A673 (cell line): Measurements from ENCODE around the gene DNAJC21. TPM values are rescaled to one million over a fixed set of nuclear protein-coding genes. Genes with fewer than 3 reads are reported as not detected.

Source experiments
- BruUV-seq: library from RNA; stranded (reverse); fragments of 400-500 nt; replicated peaks from 2 replicates; lab custom pipeline; 2021; lab: Mats Ljungman, UMichigan
- CTCF ChIA-PET: fragments of 300-600 bp; sonication (Branson Sonifier 250); formaldehyde crosslinking; loops from one replicate; lab custom pipeline; 2022; ENCODE audit warnings: antibody characterized with exemption; lab: Charles Lee
- POLR2A ChIA-PET: fragments of 300-600 bp; sonication (Branson Sonifier 250); formaldehyde crosslinking; loops from one replicate; lab custom pipeline; 2022; ENCODE audit warnings: antibody characterized with exemption; ENCODE audit not compliant: low non-redundant PET; lab: Charles Lee
- DNase-seq: peaks from one replicate; pipeline ENCODE4 v3.0.0-alpha.2; 2015; ENCODE audit warnings: low spot score
- H3K27ac ChIP-seq: fragments of 200-600 bp; sonication (generic); 2 replicates; pipeline ENCODE4 v1.5.1; 2016; ENCODE audit warnings: mixed run types, low read depth, mild to moderate bottlenecking, mixed read lengths, antibody characterized with exemption, low read length; ENCODE audit not compliant: poor library complexity, severe bottlenecking
- H3K27me3 ChIP-seq: fragments of 200-600 bp; sonication (generic); replicated peaks from 2 replicates; pipeline ENCODE4 v1.6.1; 2017; ENCODE audit warnings: mixed run types, low read depth, mild to moderate bottlenecking, mixed read lengths, antibody characterized with exemption, low read length; ENCODE audit not compliant: insufficient read depth, poor library complexity
- H3K36me3 ChIP-seq: fragments of 200-600 bp; sonication (generic); 2 replicates; pipeline ENCODE4 v1.6.1; 2016; ENCODE audit warnings: mixed run types, mild to moderate bottlenecking, mixed read lengths, antibody characterized with exemption, low read length; ENCODE audit not compliant: insufficient read depth, poor library complexity, severe bottlenecking
- H3K4me1 ChIP-seq: fragments of 200-600 bp; sonication (generic); 2 replicates; pipeline ENCODE4 v1.6.1; 2017; ENCODE audit warnings: mixed run types, mild to moderate bottlenecking, mixed read lengths, antibody characterized with exemption, low read length; ENCODE audit not compliant: insufficient read depth, poor library complexity, severe bottlenecking
- H3K4me3 ChIP-seq: fragments of 200-600 bp; sonication (generic); 2 replicates; pipeline ENCODE4 v1.5.1; 2016; ENCODE audit warnings: low read depth, mixed run types, mild to moderate bottlenecking, mixed read lengths, low read length; ENCODE audit not compliant: poor library complexity, severe bottlenecking
- H3K9me3 ChIP-seq: fragments of 200-600 bp; sonication (generic); 2 replicates; pipeline ENCODE4 v1.6.1; 2016; ENCODE audit warnings: mixed run types, low read depth, mild to moderate bottlenecking, mixed read lengths, antibody characterized with exemption, low read length; ENCODE audit not compliant: poor library complexity, severe bottlenecking
- EZH2 ChIP-seq: fragments of 200-600 bp; sonication (generic); IDR thresholded peaks from 2 replicates; pipeline ENCODE4 v1.6.1; 2017; ENCODE audit warnings: borderline replicate concordance, low read depth, mild to moderate bottlenecking, mixed read lengths, antibody characterized with exemption, low read length; ENCODE audit not compliant: poor library complexity, severe bottlenecking
- intact Hi-C: fragments of 100-400 bp; cut with micrococcal nuclease; formaldehyde crosslinking; loops from one replicate; pipeline ENCODE4 v1.10.0; 2022; ENCODE audit not compliant: unreplicated experiment
- total RNA-seq: library from RNA; stranded (reverse); gene quantifications from 2 replicates; pipeline ENCODE4 v1.2.3, GENCODE V29; 2021
- TF ChIP-seq, protein P1 (sequence below): fragments of 300-800, 200-600 bp; sonication (generic); conservative IDR thresholded peaks from 2 replicates; pipeline ENCODE4 v1.5.1; 2017; ENCODE audit warnings: low read depth, mild to moderate bottlenecking, antibody characterized with exemption, low read length, moderate library complexity, mixed read lengths

The DNAJC21 gene
- total RNA-seq, 1 experiment from 2014 or later, result 48.7 TPM

DNA sequence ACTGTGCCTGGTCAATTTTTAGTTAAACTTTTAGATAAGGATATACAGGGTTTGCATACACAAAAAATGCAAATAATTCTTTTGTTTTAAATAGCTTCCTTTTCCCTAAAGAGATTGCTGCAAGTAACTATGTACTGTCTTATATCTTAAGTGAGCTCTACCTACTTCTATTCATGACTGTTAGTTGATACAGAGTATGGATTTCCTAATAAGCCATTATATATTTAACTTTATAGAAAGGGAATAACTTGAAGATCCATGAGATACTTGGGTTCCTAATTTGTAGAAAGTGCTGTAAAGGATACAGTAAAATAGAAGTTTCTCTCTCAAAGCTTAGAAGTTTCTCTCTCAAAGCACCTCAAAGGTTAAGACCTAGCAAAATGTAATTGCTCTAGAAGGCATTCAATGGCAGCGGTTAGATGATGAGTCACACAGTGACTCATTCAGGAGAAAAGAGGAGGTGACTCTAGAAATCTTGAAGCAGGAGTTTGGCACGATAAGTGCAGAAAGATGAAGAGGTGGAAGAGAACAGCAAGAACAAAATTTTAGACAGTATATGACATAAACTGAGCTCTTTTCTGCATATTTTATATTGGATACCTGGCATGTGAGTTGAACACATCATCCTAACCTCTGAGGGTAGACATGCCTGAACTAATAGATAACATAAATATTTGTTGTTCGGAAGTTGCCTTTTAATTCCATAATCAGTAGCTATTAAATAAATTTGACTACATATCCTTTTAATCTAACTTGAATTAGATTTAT is 5.5 kb upstream of the DNAJC21 start:
- no peak overlapping the region for H3K27ac ChIP-seq
- TF ChIP-seq, protein P1, sequence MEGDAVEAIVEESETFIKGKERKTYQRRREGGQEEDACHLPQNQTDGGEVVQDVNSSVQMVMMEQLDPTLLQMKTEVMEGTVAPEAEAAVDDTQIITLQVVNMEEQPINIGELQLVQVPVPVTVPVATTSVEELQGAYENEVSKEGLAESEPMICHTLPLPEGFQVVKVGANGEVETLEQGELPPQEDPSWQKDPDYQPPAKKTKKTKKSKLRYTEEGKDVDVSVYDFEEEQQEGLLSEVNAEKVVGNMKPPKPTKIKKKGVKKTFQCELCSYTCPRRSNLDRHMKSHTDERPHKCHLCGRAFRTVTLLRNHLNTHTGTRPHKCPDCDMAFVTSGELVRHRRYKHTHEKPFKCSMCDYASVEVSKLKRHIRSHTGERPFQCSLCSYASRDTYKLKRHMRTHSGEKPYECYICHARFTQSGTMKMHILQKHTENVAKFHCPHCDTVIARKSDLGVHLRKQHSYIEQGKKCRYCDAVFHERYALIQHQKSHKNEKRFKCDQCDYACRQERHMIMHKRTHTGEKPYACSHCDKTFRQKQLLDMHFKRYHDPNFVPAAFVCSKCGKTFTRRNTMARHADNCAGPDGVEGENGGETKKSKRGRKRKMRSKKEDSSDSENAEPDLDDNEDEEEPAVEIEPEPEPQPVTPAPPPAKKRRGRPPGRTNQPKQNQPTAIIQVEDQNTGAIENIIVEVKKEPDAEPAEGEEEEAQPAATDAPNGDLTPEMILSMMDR, result no peak
- no peak for TF ChIP-seq EZH2
- DNase-seq, result peak; percentile 66
- H3K4me3 ChIP-seq, result no peak overlapping the region
- no peaks in the 10 kb centered on the region for H3K9me3 ChIP-seq
- no peaks in the 10 kb centered on the region for H3K4me1 ChIP-seq
- intact Hi-C loops, result no loop called here
- BruUV-seq, result no TSS peak
- POLR2A ChIA-PET, result interaction anchor here (0.6 kb wide), 2 partner anchors 31 to 214 kb away, joined by 3 to 4 read pairs; no protein-coding TSS in a partner anchor
- CTCF ChIA-PET, result no interaction called here
- peaks cover 83% of the 10 kb centered on the region for H3K36me3 ChIP-seq
- no peaks in the 10 kb centered on the region for H3K27me3 ChIP-seq

DNA sequence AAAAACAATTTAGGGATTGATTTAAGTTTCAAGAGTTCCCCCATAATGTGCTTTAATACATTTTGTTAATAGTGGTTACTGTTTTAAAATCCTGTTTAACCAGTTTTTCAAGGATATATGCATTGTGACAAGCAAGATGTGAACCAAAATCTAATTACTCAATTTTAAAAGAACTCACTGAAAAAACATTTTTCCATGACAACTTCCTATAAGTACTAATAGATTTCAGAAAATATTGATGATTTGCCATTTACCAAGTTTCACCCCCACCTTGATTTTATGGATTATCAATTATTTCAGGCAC is 4.9 kb upstream of the DNAJC21 start:
- intact Hi-C loops, result no loop called here
- no peak overlapping the region for H3K4me3 ChIP-seq
- no peaks in the 10 kb centered on the region for H3K4me1 ChIP-seq
- CTCF ChIA-PET, result no interaction called here
- peaks cover 79% of the 10 kb centered on the region for H3K36me3 ChIP-seq
- H3K9me3 ChIP-seq, result no peaks in the 10 kb centered on the region
- H3K27ac ChIP-seq, result no peak overlapping the region
- TF ChIP-seq, protein P1, result no peak
- TF ChIP-seq EZH2, result no peak
- DNase-seq, result no peak
- no TSS peak for BruUV-seq
- H3K27me3 ChIP-seq, result no peaks in the 10 kb centered on the region
- POLR2A ChIA-PET, result interaction anchor here (0.6 kb wide), 2 partner anchors 32 to 213 kb away, joined by 3 to 4 read pairs; no protein-coding TSS in a partner anchor

DNA sequence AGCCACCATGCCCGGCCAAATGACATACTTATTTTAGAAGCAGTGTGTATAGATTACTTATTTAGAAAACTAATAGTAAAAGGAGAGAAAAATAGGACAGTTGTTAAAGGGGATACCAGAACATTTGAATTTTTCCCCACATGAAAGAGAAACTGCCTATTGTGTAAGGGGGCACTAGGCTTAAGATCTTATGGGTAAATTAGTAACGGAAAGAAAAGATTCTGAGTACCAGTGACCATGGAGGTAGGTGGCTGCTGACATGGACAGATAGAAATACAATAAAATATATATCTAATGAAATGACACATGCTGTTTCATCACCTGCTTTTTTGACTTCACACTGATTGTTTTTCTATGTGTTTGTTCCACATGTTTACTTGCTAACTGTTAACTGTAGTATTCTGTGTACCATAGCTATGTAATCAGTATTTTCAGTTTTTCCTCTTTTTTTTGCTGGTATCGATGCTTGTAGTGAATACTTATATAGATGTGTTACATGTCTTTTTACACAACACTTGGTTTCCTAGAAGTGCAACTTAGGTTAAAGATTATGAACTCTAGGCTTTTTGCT is 3.0 kb upstream of the DNAJC21 start:
- intact Hi-C loops, result no loop called here
- POLR2A ChIA-PET, result no interaction called here
- CTCF ChIA-PET, result no interaction called here

More for the DNA sequence above, 3.0 kb upstream of the DNAJC21 start:
- peaks cover 59% of the 10 kb centered on the region for H3K36me3 ChIP-seq
- BruUV-seq, result no TSS peak
- no peaks in the 10 kb centered on the region for H3K9me3 ChIP-seq
- no peaks in the 10 kb centered on the region for H3K27me3 ChIP-seq
- H3K27ac ChIP-seq, result no peak overlapping the region
- no peak for TF ChIP-seq EZH2
- TF ChIP-seq, protein P1, result no peak
- DNase-seq, result no peak
- H3K4me1 ChIP-seq, result peaks cover 4% of the 10 kb centered on the region
- H3K4me3 ChIP-seq, result no peak overlapping the region
